Brain microvascular endothelial cell (primary cell): ENCODE data around the gene HPD.
A peak's percentile ranks its signal among the peaks of the same experiment; 100 is the strongest.
"Not testable (repeated sequence)": the region's sequence is repeated elsewhere in the genome, so short reads cannot be mapped to it uniquely, and the experiment has no call there.

Experiments used
- DNase-seq: peaks from one replicate; pipeline ENCODE4 v3.0.0-alpha.2; 2020
- H3K27ac ChIP-seq: fragments of 250-450 bp; sonication (Bioruptor Pico); 2 replicates; pipeline ENCODE4 v1.5.1; 2020; ENCODE audit warnings: mild to moderate bottlenecking, moderate library complexity
- H3K27me3 ChIP-seq: fragments of 250-450 bp; sonication (Bioruptor Pico); replicated peaks from 2 replicates; pipeline ENCODE4 v1.5.1; 2020; ENCODE audit warnings: mild to moderate bottlenecking
- H3K36me3 ChIP-seq: fragments of 250-450 bp; sonication (Bioruptor Pico); replicated peaks from 2 replicates; pipeline ENCODE4 v1.5.1; 2020; ENCODE audit warnings: mild to moderate bottlenecking
- H3K4me3 ChIP-seq: 2 replicates; pipeline ENCODE4 v1.5.1; 2011; ENCODE audit warnings: low read depth, mild to moderate bottlenecking, control low read depth, low read length, moderate library complexity
- CTCF ChIP-seq: IDR thresholded peaks from 2 replicates; pipeline ENCODE4 v1.5.1; 2011; ENCODE audit warnings: low read depth, mild to moderate bottlenecking, moderate library complexity, low read length, control low read depth, inconsistent platforms; ENCODE audit errors: missing control alignments
- in situ Hi-C: cut with HindIII; loops from 2 replicates; pipeline ENCODE4 v1.10.0; 2017; ENCODE audit warnings: low sequenced_read_pairs, low pct_ligation_motif_present

HPD gene

GRCh38 chr12:121894633-121895032, 36.0 kb upstream of the HPD start:
- H3K4me3 ChIP-seq = no peak overlapping the region
- H3K27me3 ChIP-seq = no peaks in the 10 kb centered on the region
- peak; percentile 56 for TF ChIP-seq CTCF
- H3K36me3 ChIP-seq = peaks cover 49% of the 10 kb centered on the region
- peak; percentile 27 for DNase-seq
- in situ Hi-C loops = no loop called here
- H3K27ac ChIP-seq = peak overlapping the region; percentile 18

- H3K27me3 ChIP-seq = no peaks in the 10 kb centered on the region
- peak overlapping the region; percentile 18 for H3K27ac ChIP-seq
- DNase-seq = peak; percentile 53
- in situ Hi-C loops = no loop called here
- peaks cover 43% of the 10 kb centered on the region for H3K36me3 ChIP-seq
- H3K4me3 ChIP-seq = no peak overlapping the region
- TF ChIP-seq CTCF = no peak
These were observed 35.4 kb upstream of the HPD start for GRCh38 chr12:121893961-121894460.

- no peak overlapping the region for H3K4me3 ChIP-seq
- no peaks in the 10 kb centered on the region for H3K27me3 ChIP-seq
- H3K27ac ChIP-seq = no peak overlapping the region
- no peak for TF ChIP-seq CTCF
- H3K36me3 ChIP-seq = peaks cover 34% of the 10 kb centered on the region
- DNase-seq = no peak
- in situ Hi-C loops = no loop called here
These were observed 34.3 kb upstream of the HPD start for GRCh38 chr12:121892673-121893561.

DNA sequence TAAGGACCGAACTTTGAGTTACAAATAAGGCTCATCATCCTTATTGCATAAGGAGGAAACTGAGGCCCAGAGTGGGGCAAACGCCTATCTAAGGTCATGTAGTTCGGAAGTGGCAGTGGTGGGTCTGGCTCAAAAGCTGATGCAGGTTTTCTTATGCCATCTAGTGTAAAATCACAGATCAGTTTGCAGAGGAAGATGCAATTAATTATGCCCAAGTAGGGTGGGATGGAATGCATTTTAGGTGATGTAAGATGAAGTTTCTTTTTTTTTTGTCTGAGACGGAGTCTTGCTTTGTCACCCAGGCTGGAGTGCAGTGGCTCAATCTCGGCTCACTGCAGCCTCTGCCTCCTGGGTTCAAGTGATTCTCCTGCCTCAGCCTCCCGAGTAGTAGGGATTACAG, 31.0 kb upstream of the HPD start:
- Histone ChIP-seq H3K27ac (peak overlapping the region; percentile 92), H3K4me3 (peak overlapping the region; percentile 96)
- in situ Hi-C loops, H3K27me3 ChIP-seq, DNase-seq, H3K36me3 ChIP-seq: not testable (repeated sequence)

- H3K4me3 ChIP-seq = peak overlapping the region; percentile 96
- TF ChIP-seq CTCF = no peak
- DNase-seq = no peak
- no peaks in the 10 kb centered on the region for H3K27me3 ChIP-seq
- peaks cover 6% of the 10 kb centered on the region for H3K36me3 ChIP-seq
- in situ Hi-C loops = no loop called here
- peak overlapping the region; percentile 92 for H3K27ac ChIP-seq
These were observed 30.6 kb upstream of the HPD start for GRCh38 chr12:121889274-121889624.

- Histone ChIP-seq H3K4me3 (peak within 1 kb of the TSS; percentile 96), H3K36me3 (peaks cover 6% of the 10 kb centered on the region), H3K27me3 (no peaks in the 10 kb centered on the region), H3K27ac (peak within 1 kb of the TSS; percentile 92)
- TF ChIP-seq CTCF = peak; percentile 88
- in situ Hi-C loops = no loop called here
- DNase-seq = peak; percentile 97
These were observed 30.0 kb upstream of the HPD start, which contains the start of gene PSMD9 for GRCh38 chr12:121888478-121889273. Gene PSMD9, plus strand, starts transcription at chr12:121888790. Its CDS starts 67 bp downstream, at chr12:121888857.
